Spinal cord (tissue), 10 donors: ENCODE results near the gene ZBTB46. TPM values are rescaled to one million over a fixed set of nuclear protein-coding genes. Genes with fewer than 3 reads are reported as not detected.

Experiments
- DNase-seq, 6 donors: peaks; one replicate each; pipeline versions ENCODE4 v3.0.0 to v3.0.0-alpha.2; 2013 to 2015; ENCODE audit warnings: low spot score in 6 of 6, low read depth in 4 of 6
- H3K27ac ChIP-seq: one replicate; pipeline ENCODE4 v1.5.1; 2013; ENCODE audit warnings: low read depth, low read length, control low read depth
- H3K27me3 ChIP-seq: one replicate; pipeline ENCODE4 v1.6.1; 2013; ENCODE audit warnings: low read length; ENCODE audit not compliant: control insufficient read depth, insufficient read depth
- H3K36me3 ChIP-seq: one replicate; pipeline ENCODE4 v1.6.1; 2013; ENCODE audit warnings: low read length; ENCODE audit not compliant: control insufficient read depth, insufficient read depth
- H3K4me1 ChIP-seq: one replicate; pipeline ENCODE4 v1.6.1; 2013; ENCODE audit warnings: low read length; ENCODE audit not compliant: control insufficient read depth, insufficient read depth
- H3K4me3 ChIP-seq: one replicate; pipeline ENCODE4 v1.5.1; 2013; ENCODE audit warnings: low read depth, low read length, control low read depth
- H3K9me3 ChIP-seq: one replicate; pipeline ENCODE4 v1.6.1; 2013; ENCODE audit warnings: low read length; ENCODE audit not compliant: control insufficient read depth, insufficient read depth
- WGBS: methylation state at CpG from one replicate; pipeline ENCODE4 v1.1.5; 2013; ENCODE audit warnings: missing lambda C conversion rate; ENCODE audit not compliant: insufficient coverage; 5-methylcytosine and 5-hydroxymethylcytosine counted together
- polyA plus RNA-seq, 2 donors: library from polyadenylated mRNA; unstranded; fragments of 120-200 nt; gene quantifications; one replicate each; pipeline ENCODE4 v1.2.1, GENCODE V29; 2013; ENCODE audit not compliant: insufficient read length in 2 of 2
- total RNA-seq, 2 donors: library from RNA; depleted of rRNA in 1 of 2; stranded (reverse); fragments of 120-200 nt in 1 of 2; fragments of >200 nt in 1 of 2; gene quantifications; one replicate each; pipeline versions ENCODE4 v1.2.3 to v1.2.4, GENCODE V29; 2013 to 2014
- donor health status: healthy.

ZBTB46 gene
- total and polyA plus RNA-seq, 4 donors: 8.3 to 13.4 (median 11.3) TPM

DNA sequence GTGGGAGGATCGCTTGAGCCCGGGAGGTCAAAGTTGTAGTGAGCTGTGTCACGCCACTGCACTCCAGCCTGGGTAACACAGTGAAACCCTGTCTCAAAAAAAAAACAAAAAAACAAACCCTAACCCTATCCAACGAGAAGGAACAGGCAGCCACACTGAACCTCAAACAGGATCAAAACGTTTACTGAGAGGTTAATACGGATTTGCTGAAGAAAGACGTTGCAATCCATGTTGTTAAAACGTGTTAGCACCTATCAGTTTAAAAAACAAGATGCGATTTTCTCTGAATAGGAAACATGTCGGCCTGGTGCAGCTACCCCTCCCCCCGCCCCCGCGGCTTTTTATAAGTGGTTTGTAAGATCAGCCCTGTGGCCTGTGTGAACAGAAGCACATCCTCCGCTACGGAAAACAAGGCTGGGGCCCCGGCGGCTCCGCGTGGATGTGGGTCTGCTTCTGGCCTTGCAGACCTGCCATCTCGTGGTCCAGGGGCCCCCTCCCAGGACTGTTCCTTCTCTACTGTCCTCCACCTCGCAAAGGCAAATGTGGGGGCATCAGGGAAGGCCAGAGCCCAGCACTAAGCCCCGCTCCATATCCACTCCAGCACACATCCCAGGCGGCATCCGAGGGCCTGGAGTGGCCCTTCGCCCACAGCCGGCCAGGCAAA lies 80.1 kb downstream of the ZBTB46 start:
- Histone ChIP-seq H3K4me3 (no peak overlapping the region), H3K27me3 (no peaks in the 10 kb centered on the region), H3K4me1 (peaks cover 5% of the 10 kb centered on the region), H3K36me3 (peaks cover 69% of the 10 kb centered on the region), H3K27ac (no peak overlapping the region), H3K9me3 (no peaks in the 10 kb centered on the region)
- no peak for DNase-seq
- WGBS: 73% methylated on average over 20 of the region's 26 CpGs

DNA sequence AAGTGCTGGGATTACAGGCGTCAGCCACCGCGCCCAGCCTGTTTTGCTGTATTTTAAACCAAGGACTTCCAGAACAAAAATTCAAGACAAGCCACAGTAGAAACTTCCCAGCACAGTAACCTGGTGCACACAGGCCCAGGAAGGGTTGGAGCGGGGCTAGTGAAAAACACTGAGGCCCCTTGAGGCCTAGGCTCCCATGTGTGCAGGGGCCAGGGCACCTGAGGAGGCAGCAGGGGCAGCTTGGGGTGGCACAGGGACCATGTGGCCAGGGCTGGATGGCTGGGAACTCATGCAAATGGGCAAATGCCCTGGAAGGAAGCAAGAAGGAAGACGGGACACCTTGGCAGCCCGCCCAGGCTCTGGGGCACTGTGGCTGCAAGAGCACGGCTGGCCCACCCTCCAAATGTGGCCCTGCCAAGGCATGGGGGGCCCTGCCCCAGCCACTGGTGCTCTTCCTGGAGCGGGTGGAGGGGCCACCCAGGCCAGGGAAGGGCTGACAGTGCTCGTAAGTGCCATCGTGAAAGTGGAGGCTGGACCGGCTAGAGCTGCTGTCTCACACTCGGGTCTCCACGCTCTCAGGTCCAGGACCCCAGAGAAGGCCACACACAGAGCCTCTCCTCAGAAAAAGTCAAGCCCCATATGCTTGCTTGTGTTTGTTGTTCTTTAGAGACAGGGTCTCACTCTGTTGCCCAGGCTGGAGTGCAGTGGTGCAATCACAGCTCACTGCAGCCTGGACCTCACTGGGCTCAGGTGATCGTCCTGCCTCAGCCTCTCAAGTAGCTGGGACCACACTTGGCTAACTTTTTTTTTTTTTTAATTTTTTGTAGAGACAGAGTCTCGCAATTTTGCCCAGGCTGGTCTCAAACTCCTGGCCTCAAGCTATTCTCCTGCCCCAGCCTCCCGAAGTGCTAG lies 81.2 kb downstream of the ZBTB46 start:
- peaks cover 75% of the 10 kb centered on the region for H3K36me3 ChIP-seq
- DNase-seq: no peak
- H3K27me3 ChIP-seq: no peaks in the 10 kb centered on the region
- 72% methylated on average over 11 of the region's 16 CpGs for WGBS
- H3K27ac ChIP-seq: no peak overlapping the region
- no peak overlapping the region for H3K4me3 ChIP-seq
- no peaks in the 10 kb centered on the region for H3K9me3 ChIP-seq
- H3K4me1 ChIP-seq: peaks cover 5% of the 10 kb centered on the region

DNA sequence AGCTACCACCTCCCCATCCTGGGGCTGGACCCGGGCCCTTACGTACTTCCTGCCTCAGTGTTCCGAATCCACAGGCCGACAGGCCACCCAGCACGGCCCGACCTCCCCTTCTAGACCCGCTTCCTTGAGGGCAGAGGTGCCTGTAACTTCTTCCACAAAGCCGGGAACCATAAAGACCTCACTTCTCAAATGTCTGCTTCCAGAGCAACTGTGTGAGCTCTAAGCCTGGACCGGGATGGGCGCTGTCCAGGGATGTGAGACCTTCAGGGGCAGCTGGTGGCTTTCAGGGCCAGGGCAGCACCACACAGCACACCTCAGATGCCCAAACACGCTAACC lies 82.2 kb downstream of the ZBTB46 start:
- 75% methylated on average over 10 of the region's 11 CpGs for WGBS
- Histone ChIP-seq H3K4me3 (no peak overlapping the region), H3K36me3 (peaks cover 77% of the 10 kb centered on the region), H3K27ac (no peak overlapping the region), H3K4me1 (peaks cover 5% of the 10 kb centered on the region), H3K9me3 (no peaks in the 10 kb centered on the region), H3K27me3 (no peaks in the 10 kb centered on the region)
- no peak for DNase-seq

DNA sequence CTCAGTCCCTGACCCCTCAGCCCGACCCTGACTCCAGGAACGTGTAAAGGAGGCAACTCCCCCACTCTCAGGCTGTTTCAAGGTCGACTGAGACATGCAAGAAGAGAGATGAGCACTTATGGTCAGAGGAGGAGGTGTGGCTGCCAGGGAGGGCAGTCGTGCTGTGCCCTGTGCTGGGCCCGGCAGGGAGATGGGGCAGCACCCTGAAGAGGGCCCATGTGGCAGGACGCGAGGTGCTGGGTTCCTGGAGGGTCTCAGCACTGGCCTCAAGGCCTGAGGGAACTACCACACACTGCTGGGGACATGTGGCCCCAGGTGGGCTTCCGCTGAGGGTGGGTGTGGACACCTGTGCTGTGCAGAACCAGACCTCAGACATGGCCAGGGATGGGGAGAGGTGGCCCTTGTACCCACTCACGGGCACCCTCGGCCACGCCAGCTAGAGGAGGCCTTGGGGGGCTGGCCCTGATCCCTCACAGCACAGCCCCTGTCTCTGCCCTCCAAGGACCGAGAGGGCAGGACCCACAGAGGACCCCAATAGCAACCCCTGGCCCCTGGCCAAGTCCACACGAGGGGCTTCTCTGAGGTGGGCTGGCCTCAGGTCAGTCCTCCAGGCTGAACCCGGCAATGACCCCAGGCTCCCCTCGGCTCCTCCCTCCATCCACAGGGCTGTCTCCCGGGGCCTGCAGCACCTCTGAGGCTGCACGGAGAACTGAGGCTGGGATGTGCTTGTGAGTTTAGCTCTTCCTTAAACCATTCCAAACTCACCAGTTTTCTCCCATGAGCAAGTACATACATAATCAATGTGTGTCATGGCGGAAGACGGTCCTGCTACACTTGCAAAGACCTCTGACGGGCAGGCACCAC lies 82.8 kb downstream of the ZBTB46 start:
- H3K4me1 ChIP-seq: peaks cover 5% of the 10 kb centered on the region
- WGBS: 79% methylated on average over 16 of the region's 20 CpGs
- no peak overlapping the region for H3K27ac ChIP-seq
- peaks cover 78% of the 10 kb centered on the region for H3K36me3 ChIP-seq
- no peak for DNase-seq
- no peak overlapping the region for H3K4me3 ChIP-seq
- H3K9me3 ChIP-seq: no peaks in the 10 kb centered on the region
- no peaks in the 10 kb centered on the region for H3K27me3 ChIP-seq

DNA sequence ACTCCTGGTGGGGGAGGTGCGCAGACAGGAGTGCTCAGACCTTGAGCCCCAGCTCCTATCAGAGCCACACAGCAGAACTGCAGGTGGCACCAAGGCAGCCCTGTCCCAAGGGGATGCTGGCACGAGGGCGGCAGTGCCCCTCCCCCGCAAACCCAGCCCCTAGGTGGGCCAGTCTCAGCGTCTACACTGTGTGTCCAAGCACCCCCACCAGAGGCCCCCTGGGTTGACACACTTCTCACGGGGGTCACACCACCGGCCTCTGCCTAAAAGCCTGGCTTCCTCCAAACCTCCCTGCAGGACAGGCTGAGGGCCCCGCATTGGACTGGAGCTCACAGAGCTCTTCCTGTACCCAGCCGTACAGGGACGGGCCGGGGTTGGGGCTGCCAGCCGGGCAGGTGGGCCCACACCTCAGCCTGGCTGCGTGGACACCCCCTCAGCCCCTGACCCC lies 83.4 kb downstream of the ZBTB46 start:
- no peak for DNase-seq
- H3K9me3 ChIP-seq: no peaks in the 10 kb centered on the region
- WGBS: 77% methylated on average over 11 of the region's 13 CpGs
- no peak overlapping the region for H3K27ac ChIP-seq
- H3K4me3 ChIP-seq: no peak overlapping the region
- H3K4me1 ChIP-seq: peaks cover 5% of the 10 kb centered on the region
- H3K36me3 ChIP-seq: peaks cover 78% of the 10 kb centered on the region
- no peaks in the 10 kb centered on the region for H3K27me3 ChIP-seq

DNA sequence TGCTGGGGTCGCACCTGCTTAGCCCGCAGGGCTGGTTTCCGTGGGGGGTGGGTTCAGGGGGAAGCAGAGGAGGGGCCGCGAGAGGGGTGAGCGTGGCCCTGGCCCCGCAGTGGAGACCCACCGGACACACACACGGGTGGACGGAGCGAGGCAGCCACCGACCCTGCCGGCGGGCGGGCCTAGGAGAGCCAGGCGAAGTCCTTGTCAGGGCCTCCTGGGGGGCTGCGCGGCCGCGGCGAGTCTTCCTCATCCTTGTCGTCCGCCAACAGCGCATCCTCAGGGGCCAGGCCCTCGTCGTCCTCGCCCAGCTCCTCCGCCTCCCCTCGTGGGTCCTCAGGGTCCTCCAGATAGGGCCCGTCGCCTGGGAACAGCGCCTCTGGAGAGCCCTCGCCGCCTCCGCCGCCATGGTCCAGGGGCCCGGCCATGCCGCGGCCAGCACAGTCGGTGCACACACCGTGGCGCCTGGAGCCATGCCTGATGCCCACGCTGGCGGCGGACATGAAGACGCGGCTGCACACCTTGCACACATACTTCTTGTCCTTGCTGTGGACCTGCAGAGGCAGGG lies 84.2 kb downstream of the ZBTB46 start:
- DNase-seq: no peak
- H3K27ac ChIP-seq: no peak overlapping the region
- WGBS: 89% methylated on average over 33 of the region's 47 CpGs
- H3K4me3 ChIP-seq: no peak overlapping the region
- no peaks in the 10 kb centered on the region for H3K27me3 ChIP-seq
- H3K36me3 ChIP-seq: peaks cover 78% of the 10 kb centered on the region
- no peaks in the 10 kb centered on the region for H3K9me3 ChIP-seq
- peaks cover 7% of the 10 kb centered on the region for H3K4me1 ChIP-seq

DNA sequence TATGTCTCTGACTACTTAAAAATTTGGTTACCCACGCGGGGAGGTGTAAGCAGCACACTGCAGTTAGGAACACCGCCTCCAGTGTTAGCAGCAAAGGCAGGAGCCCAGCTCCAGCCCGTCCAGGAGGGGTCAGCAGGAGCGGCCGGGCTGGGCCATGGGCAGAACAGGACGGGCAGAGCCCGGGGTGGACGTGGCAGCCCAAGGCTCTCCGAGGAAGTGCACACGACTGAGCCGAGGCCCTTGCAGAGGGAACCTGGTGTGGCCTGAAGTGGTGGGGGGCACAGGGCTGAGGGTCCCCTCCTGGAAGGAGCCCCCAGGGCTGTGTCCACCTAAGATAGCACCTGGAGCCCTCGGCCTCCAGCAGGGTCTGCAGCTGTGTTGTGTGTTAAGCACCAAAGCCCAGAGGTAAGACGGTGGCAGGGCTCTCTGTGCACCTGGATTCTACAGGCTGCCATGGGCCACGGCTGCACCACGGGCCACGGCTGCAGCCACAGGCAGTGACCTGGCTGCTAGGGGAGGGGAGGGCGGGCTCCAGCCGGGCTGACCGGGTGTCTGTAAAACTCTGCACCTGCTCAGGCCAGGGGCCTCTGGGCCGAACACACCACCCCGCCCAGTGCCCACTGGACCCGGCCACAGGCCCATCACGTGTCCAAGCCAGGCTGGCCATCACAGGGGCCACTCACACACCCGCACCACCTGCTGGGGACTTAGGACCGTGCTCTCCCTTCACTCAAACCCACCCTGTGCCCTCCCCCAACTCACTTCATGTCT lies 84.9 kb downstream of the ZBTB46 start:
- no peak for DNase-seq
- Histone ChIP-seq H3K4me3 (no peak overlapping the region), H3K27ac (no peak overlapping the region), H3K4me1 (peaks cover 13% of the 10 kb centered on the region), H3K36me3 (peaks cover 81% of the 10 kb centered on the region), H3K9me3 (no peaks in the 10 kb centered on the region), H3K27me3 (no peaks in the 10 kb centered on the region)
- 89% methylated on average over 22 of the region's 26 CpGs for WGBS

DNA sequence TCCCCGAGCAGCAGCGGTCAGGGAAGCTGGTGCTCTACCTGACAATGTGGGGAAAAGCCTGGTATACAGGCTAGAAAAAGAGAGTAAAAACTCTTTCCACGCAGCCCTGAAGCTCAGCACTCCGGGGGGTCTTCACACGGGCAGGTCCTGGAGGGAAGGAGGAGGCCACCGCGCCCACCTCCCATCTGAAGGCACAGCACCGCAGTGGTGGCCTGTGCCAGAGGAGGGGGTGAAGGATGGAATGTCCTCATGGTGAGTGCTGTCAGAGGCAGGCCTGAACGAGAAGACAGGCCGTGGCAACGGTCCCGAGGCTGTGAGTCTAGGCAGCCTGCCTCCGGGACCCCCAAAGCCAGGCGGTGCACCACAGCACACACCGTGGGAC lies 85.6 kb downstream of the ZBTB46 start:
- Histone ChIP-seq H3K9me3 (no peaks in the 10 kb centered on the region), H3K4me3 (no peak overlapping the region), H3K36me3 (peaks cover 81% of the 10 kb centered on the region), H3K27ac (no peak overlapping the region), H3K27me3 (no peaks in the 10 kb centered on the region), H3K4me1 (peaks cover 21% of the 10 kb centered on the region)
- no peak for DNase-seq
- 67% methylated on average over 13 of the region's 15 CpGs for WGBS
